Non-pigmented ciliary epithelial cell (primary cell): ENCODE data around the gene CAMSAP1.
"Not testable (repeated sequence)": the region's sequence is repeated elsewhere in the genome, so short reads cannot be mapped to it uniquely, and the experiment has no call there.

ENCODE experiments used
- DNase-seq: peaks from one replicate; pipeline ENCODE4 v3.0.0-alpha.2; 2010; ENCODE audit warnings: low read depth

Gene CAMSAP1

GRCh38 chr9:135921749-135922310, 14.5 kb upstream of the CAMSAP1 start:
- DNase-seq = no peak

DNA sequence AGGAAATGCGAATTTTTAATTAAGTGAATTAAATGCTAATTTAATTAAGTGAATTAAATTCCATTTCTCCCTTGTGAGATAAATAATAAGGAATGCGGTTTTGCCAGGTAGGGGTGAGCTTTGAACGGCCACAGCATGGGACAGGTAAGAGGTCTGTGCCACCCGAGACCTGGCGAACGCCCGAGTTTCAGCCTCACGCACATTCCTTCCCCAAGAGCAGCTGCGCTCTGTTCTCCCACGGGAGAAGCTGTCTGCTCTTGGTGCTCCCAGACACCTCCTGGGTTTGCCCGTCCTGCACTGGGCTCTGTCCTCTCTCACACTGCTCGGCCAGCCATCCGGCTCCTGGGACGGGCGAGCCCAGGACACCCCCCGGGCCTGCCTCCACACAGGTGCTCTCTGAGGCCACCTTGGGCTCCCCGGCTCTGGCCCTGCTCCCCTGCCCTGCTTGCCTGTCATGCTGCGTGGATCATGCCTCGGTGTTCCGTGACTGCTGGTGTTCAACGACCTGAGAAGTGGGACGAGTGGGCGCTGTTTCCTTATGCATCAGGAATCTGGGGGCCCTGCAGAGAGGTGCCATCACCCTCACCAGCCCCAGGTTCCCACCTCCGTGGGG, 13.7 kb upstream of the CAMSAP1 start:
- no peak for DNase-seq

GRCh38 chr9:135920256-135920930, 13.0 kb upstream of the CAMSAP1 start:
- no peak for DNase-seq

DNA sequence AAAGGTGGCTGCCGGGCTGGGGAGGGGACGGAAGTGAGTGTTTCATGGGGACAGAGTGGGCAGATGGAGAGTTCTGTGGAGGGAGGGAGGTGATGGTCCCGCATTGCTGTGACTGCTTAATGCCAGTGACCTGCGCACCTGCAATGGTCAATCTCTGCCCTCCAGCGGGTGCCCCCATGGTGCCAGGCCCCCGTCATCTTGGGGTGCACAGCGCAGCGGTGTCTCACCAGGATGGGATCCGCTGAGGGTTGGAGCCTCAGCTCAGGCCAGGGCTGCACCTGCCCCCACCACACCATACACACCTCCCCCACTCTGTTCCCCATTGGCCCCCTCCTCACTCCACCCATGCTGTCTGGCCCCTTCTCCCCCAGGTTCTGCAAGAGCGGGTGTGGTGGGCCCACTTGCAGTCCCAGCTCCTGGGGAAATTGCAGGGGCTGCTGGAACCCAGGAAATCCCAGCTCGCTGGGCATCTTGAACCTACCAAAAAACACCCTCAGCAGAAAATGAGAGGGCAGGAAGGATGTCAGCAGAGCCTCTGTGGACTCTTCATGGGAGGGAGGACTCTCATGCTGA, 12.1 kb upstream of the CAMSAP1 start:
- no peak for DNase-seq

DNA sequence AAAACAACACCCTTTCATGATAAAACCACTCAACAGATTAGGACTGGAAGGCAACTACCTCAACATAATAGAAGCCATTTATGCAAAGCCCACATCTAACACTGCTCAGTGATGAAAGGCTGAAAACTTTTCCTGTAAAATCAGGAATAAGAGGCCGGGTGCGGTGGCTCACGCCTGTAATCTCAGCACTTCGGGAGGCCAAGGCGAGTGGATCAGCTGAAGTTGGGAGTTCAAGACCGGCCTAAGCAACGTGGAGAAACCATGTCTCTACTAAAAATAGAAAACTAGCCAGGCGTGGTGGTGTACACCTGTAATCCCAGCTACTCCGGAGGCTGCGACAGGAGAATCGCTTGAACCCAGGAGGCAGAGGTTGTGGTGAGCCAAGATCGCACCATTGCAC, 8.9 kb upstream of the CAMSAP1 start:
- not testable (repeated sequence) for DNase-seq

DNA sequence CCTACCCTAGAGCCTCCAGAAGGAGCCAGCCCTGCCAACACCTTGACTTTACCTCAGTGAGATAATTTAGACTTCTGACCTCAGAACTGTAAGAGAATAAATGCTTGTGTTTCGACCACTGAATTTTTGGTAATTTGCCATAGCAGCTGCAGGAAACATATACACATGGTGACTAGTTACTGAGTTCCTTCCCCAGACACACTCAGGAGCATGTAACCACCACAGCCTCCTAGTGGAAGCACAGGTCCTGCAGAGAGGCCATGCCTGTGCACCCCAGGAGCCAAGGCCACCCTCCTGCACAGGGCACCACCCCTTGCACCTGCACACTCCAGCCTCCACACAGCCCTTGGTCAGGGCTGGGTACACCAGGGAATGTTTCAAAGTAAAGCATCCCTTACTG, 7.6 kb upstream of the CAMSAP1 start:
- DNase-seq = no peak

- DNase-seq = not testable (repeated sequence)
These were observed 3.9 kb upstream of the CAMSAP1 start for GRCh38 chr9:135911233-135911632.

DNA sequence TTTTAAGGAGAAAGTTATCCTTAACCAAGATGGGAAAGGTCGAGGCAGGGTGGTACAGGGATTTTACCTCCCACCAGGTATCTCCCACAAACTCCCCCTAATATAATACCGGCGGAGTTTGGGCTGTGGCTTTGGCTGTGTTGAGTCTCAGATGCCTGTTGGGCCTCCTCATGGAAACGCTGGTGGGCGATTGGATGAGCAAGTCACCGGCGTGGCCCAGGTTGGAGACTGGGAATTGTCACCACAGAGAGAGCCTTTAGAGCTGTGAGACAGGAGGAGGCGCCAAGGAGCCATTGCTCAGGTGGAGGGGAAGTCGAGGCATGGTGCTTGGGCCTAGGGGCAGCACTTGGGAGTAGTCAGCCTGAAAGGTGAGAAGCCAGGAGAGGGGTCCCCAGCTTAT, 3.4 kb upstream of the CAMSAP1 start:
- no peak for DNase-seq

GRCh38 chr9:135910216-135910615, 2.9 kb upstream of the CAMSAP1 start:
- no peak for DNase-seq

GRCh38 chr9:135909371-135909770, 2.0 kb upstream of the CAMSAP1 start:
- no peak for DNase-seq

DNA sequence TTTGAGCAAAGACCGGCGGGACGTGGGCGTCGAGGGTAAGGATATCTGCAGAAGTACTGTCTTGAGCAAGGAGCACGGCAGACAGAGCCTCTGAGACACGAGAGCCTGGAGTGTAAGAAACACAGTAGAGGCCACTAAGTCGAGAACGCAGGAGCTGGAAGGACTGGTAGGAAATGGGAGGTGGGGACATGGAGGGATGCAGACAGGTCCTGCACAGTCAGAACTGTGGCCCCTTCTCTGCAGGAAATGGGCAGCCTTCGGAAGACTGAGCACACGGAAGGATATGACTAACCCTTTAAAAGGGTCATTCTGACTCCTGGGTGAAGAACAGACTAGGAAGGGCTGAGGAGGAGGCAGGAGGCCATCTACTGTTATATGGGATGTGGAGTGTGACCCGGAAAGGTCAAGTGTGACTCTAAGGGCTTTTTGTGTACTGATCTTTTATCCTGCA, 1.4 kb upstream of the CAMSAP1 start:
- no peak for DNase-seq

DNA sequence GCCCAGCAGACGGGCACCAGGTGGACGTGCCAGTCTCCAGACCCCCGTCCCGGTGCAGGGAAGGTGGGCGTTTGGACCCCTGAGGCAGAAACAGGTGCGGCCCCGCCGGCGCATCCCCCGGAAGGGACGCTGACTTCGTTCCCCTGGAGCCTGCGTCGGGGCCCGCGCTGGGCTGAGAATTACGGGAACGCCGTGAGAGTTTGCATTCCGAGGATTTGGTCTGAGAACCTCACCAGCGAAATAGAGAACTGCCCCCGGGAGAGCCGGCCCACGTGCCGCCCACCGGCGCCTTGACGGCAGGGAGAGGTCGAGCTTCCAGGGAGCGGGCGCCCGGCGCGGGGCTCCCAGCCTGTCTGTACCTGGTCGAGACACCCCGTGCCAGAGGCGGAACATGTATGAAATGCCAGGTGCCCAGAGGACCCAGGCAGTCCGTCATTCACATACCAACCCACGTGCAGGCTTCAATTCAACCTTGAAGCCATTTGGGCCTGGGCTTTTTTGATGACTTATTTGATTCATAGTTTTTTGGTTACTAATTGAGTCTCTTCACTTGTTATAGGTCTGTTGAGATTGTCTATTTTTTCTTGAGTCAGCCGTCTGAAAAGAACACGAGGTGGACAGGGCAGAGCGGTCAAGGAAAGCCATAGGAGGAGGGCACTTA, 877 bp upstream of the CAMSAP1 start:
- DNase-seq = no peak

- DNase-seq = no peak
These were observed 328 bp downstream of the CAMSAP1 start for GRCh38 chr9:135907006-135907430.

DNA sequence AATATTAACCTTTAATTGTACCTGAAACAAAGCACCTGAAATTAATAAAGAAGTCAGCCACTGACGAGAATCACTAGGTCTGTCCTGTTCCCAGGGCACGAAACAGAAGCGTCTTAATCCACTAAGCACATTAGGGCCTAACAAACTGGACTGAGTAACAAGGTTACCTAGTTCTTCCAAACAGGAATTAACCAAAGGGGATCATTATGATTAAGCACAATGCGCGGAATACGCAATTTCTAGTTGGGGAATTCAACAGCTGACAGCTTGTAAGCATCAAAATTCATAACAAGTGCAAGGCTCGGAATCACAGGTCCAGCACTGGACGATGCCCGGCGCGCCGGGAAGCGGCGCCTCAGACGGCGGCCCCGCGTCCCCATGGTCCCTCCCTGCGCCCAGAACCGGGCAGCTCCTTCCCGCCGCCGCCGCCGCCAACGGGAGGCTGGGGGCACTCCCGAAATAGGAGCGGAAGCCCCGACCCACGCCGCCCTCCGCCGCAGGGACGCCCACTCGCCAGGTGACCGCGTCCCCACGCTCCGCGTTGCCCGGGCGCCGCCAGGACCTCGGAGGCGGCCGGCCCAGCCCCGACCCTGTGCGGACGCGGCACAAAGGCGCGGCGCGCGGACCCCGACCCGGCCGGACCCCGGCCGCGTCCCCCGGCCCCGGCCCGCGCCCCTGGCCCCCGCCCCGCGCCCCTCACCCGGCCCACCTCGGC, 898 bp downstream of the CAMSAP1 start:
- no peak for DNase-seq

GRCh38 chr9:135905380-135906258, 1.7 kb downstream of the CAMSAP1 start:
- no peak for DNase-seq

DNA sequence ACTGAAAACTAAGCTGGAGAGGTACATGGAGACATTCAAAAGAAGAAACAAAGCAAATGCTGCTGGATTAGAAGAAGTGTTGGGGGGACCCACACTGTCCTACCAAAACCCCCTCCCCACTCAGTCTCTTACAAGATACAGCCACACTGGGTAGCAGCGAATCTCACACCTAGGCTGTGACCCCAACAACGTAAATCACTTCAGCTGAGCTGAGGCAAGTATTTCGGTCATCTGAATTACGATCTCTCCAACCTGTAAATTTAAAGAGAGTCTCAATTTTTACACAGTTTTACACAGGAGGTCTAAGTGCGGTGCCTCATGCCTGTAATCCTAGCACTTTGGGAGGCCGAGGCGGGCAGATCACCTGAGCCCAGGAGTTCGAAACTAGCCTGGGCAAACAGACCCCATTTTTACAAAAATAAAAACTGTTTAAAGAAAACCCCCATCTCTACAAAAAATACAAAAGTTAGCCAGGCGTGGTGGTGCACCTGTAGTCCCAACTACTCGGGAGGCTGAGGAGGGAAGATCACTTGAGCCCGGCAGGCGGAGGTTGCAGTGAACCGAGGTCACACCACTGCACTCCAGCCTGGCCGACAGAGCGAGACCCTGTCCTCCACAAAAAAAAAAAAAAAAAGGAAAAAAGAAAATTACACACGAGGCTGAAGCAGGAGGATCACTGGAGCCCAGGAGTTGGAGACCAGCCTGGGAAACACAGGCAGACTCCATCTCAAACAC, 3.4 kb downstream of the CAMSAP1 start:
- DNase-seq = no peak

DNA sequence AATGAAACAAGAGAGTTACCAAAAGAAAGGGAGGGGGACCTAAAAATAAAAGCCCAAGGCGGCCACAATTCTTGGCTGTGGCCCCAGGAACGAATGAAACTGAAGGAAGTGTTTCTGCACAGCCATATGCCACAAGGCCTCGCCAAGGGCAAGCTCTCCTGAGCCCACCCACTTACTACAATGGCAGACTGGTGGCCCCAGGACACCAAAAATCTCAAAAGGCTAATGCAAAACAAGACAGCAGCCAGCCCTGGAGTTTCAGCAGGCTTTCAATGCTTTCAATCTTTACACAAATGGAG, 4.0 kb downstream of the CAMSAP1 start:
- DNase-seq = no peak

- no peak for DNase-seq
These were observed 4.5 kb downstream of the CAMSAP1 start for GRCh38 chr9:135902655-135903357.

DNA sequence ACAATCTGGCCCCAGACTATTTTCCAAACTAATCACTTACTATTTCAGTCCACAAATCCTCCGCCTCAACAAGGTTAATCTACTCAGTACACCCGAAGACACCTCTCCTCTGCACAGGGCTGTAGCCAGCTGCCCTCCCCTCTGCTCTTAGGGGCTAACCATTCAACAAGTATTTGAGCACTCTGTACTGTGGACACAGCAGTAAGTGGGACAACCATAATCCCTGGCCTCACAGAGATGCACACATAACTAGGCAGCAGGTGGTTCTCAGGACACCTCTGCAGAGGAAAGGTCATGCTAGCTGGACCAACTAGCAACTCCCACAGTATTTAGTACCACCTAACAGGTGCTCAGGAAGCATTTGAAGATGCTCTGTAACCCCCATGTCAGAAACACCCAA, 5.5 kb downstream of the CAMSAP1 start:
- no peak for DNase-seq
